ENCODE results near the gene PACSIN1.

The PACSIN1 gene

GRCh38 chr6:34514112-34514511 is 48.2 kb downstream of the PACSIN1 start:
- no peak for DNase-seq (ENCODE audit: low read depth in 4 of 4, low spot score in 1 of 4)

- DNase-seq (ENCODE audit: low read depth in 4 of 4, low spot score in 1 of 4) = no peak
Measured at GRCh38 chr6:34514593-34515472, 49.0 kb downstream of the PACSIN1 start.

GRCh38 chr6:34515473-34516387 is 49.9 kb downstream of the PACSIN1 start:
- no peak for DNase-seq (ENCODE audit: low read depth in 4 of 4, low spot score in 1 of 4)

GRCh38 chr6:34516391-34517324 is 50.8 kb downstream of the PACSIN1 start:
- DNase-seq (ENCODE audit: low read depth in 4 of 4, low spot score in 1 of 4) = no peak

- DNase-seq (ENCODE audit: low read depth in 4 of 4, low spot score in 1 of 4) = no peak
Measured at GRCh38 chr6:34517461-34517881, 51.6 kb downstream of the PACSIN1 start.

GRCh38 chr6:34517966-34518365 is 52.1 kb downstream of the PACSIN1 start:
- DNase-seq (ENCODE audit: low read depth in 4 of 4, low spot score in 1 of 4) = no peak

GRCh38 chr6:34518669-34519365 is 52.9 kb downstream of the PACSIN1 start:
- DNase-seq (ENCODE audit: low read depth in 4 of 4, low spot score in 1 of 4) = no peak

- DNase-seq (ENCODE audit: low read depth in 4 of 4, low spot score in 1 of 4) = no peak
Measured at GRCh38 chr6:34519971-34520644, 54.2 kb downstream of the PACSIN1 start.

- DNase-seq (ENCODE audit: low read depth in 4 of 4, low spot score in 1 of 4) = no peak
Measured at GRCh38 chr6:34520645-34521462, 55.0 kb downstream of the PACSIN1 start.

GRCh38 chr6:34521463-34522285 is 55.8 kb downstream of the PACSIN1 start:
- DNase-seq (ENCODE audit: low read depth in 4 of 4, low spot score in 1 of 4) = no peak

GRCh38 chr6:34522761-34523160 is 56.9 kb downstream of the PACSIN1 start:
- DNase-seq (ENCODE audit: low read depth in 4 of 4, low spot score in 1 of 4) = no peak

GRCh38 chr6:34523441-34524206 is 57.7 kb downstream of the PACSIN1 start:
- DNase-seq (ENCODE audit: low read depth in 4 of 4, low spot score in 1 of 4) = no peak

GRCh38 chr6:34524499-34524898 is 58.6 kb downstream of the PACSIN1 start:
- DNase-seq (ENCODE audit: low read depth in 4 of 4, low spot score in 1 of 4) = no peak

GRCh38 chr6:34524971-34525370 is 59.1 kb downstream of the PACSIN1 start:
- DNase-seq (ENCODE audit: low read depth in 4 of 4, low spot score in 1 of 4) = no peak

- DNase-seq (ENCODE audit: low read depth in 4 of 4, low spot score in 1 of 4) = no peak
Measured at GRCh38 chr6:34525431-34526175, 59.7 kb downstream of the PACSIN1 start.

GRCh38 chr6:34526241-34526972 is 60.5 kb downstream of the PACSIN1 start:
- no peak for DNase-seq (ENCODE audit: low read depth in 4 of 4, low spot score in 1 of 4)

Data from stimulated activated CD4-positive, alpha-beta T cell treated with anti-CD3 and anti-CD28 coated beads, Interleukin-1b, Interleukin-23, amount 100 ng/mL, for 24 hours (primary cell).